Left renal cortex interstitium (tissue), 4 donors: Measurements from ENCODE around the gene ITGA8. TPM values are rescaled to one million over a fixed set of nuclear protein-coding genes. Genes with fewer than 3 reads are reported as not detected.
"Not testable (repeated sequence)": the region's sequence is repeated elsewhere in the genome, so short reads cannot be mapped to it uniquely, and the experiment has no call there.

Source experiments
- DNase-seq, 4 donors: peaks; one replicate each; pipeline ENCODE4 v3.0.0-alpha.2; 2013; ENCODE audit warnings: low read depth in 4 of 4, low spot score in 2 of 4, missing footprints in 1 of 4
- polyA plus RNA-seq, 4 donors: library from polyadenylated mRNA; unstranded; fragments of 120-200 nt; gene quantifications; one replicate each; pipeline ENCODE4 v1.2.1, GENCODE V29; 2013; ENCODE audit not compliant: insufficient read length in 4 of 4

ITGA8 gene
- polyA plus RNA-seq, 4 donors: 43.6 to 48.5 (median 47.8) TPM

GRCh38 chr10:15624401-15625196 is 95.1 kb downstream of the ITGA8 start:
- DNase-seq: no peak

- DNase-seq: no peak
Observed at GRCh38 chr10:15620836-15621515, 98.7 kb downstream of the ITGA8 start.

GRCh38 chr10:15620337-15620736 is 99.4 kb downstream of the ITGA8 start:
- no peak for DNase-seq

- no peak for DNase-seq
Observed at GRCh38 chr10:15609246-15609645, 110.5 kb downstream of the ITGA8 start.

GRCh38 chr10:15606377-15606776 is 113.3 kb downstream of the ITGA8 start:
- no peak for DNase-seq

GRCh38 chr10:15605740-15606369 is 113.9 kb downstream of the ITGA8 start:
- no peak for DNase-seq

GRCh38 chr10:15603446-15604011 is 116.2 kb downstream of the ITGA8 start:
- no peak for DNase-seq

- DNase-seq: no peak
Observed at GRCh38 chr10:15601819-15602218, 117.9 kb downstream of the ITGA8 start.

- no peak for DNase-seq
Observed at GRCh38 chr10:15595260-15595659, 124.5 kb downstream of the ITGA8 start.

- DNase-seq: no peak
Observed at GRCh38 chr10:15591937-15592336, 127.8 kb downstream of the ITGA8 start.

- DNase-seq: no peak
Observed at GRCh38 chr10:15591431-15591830, 128.3 kb downstream of the ITGA8 start.

GRCh38 chr10:15588635-15589508 is 130.8 kb downstream of the ITGA8 start:
- no peak for DNase-seq

GRCh38 chr10:15588151-15588550 is 131.6 kb downstream of the ITGA8 start:
- no peak for DNase-seq

- DNase-seq: no peak
Observed at GRCh38 chr10:15587271-15587670, 132.5 kb downstream of the ITGA8 start.

GRCh38 chr10:15585303-15585715 is 134.4 kb downstream of the ITGA8 start:
- peak in 2 of 4 donors; percentile 30 to 41 for DNase-seq

GRCh38 chr10:15582972-15583371 is 136.8 kb downstream of the ITGA8 start:
- not testable (repeated sequence) for DNase-seq

GRCh38 chr10:15579605-15580004 is 140.1 kb downstream of the ITGA8 start:
- DNase-seq: no peak

GRCh38 chr10:15572531-15573045 is 147.1 kb downstream of the ITGA8 start:
- DNase-seq: no peak

GRCh38 chr10:15571575-15571974 is 148.1 kb downstream of the ITGA8 start:
- DNase-seq: no peak

- DNase-seq: no peak
Observed at GRCh38 chr10:15570738-15571339, 148.9 kb downstream of the ITGA8 start.
